HepG2 (cell line): ENCODE measurements around the gene UBC. TPM values are rescaled to one million over a fixed set of nuclear protein-coding genes. Genes with fewer than 3 reads are reported as not detected.

Source experiments
- BORCS8-MEF2B ChIP-seq: sonication (generic); formaldehyde crosslinking; IDR thresholded peaks from 2 replicates; pipeline ENCODE4 v1.8.0; 2022; ENCODE audit warnings: mild to moderate bottlenecking, missing genetic modification reagents
- ERF ChIP-seq: IDR thresholded peaks from 2 replicates; pipeline ENCODE4 v1.6.1; 2018; ENCODE audit warnings: missing biosample characterization, missing genetic modification reagents
- IRF1 ChIP-seq: sonication (generic); formaldehyde crosslinking; IDR thresholded peaks from 2 replicates; pipeline ENCODE4 v1.4.0; 2020; ENCODE audit warnings: low read depth, mild to moderate bottlenecking, missing genetic modification reagents
- KAT2B ChIP-seq: fragments of 150-350 bp; IDR thresholded peaks from 2 replicates; pipeline ENCODE4 v1.6.1; 2014; ENCODE audit warnings: low read depth, low read length, borderline replicate concordance
- KMT2B ChIP-seq: IDR thresholded peaks from 2 replicates; pipeline ENCODE4 v1.6.1; 2016; ENCODE audit warnings: missing genetic modification reagents, missing compliant biosample characterization
- MAZ ChIP-seq, 2 experiments: sonication (generic) in 1 of 2; formaldehyde crosslinking in 1 of 2; IDR thresholded peaks; 2 replicates each; pipeline versions ENCODE4 v1.5.0 to v1.6.1; 2012 to 2020; ENCODE audit warnings: low read depth in 2 of 2, mild to moderate bottlenecking in 2 of 2, borderline replicate concordance in 1 of 2, improper control_type of control experiment in 1 of 2, low read length in 1 of 2, missing genetic modification reagents in 1 of 2, moderate library complexity in 1 of 2
- NR2C2 ChIP-seq: sonication (generic); formaldehyde crosslinking; IDR thresholded peaks from 2 replicates; pipeline ENCODE4 v1.4.0; 2020; ENCODE audit warnings: missing genetic modification reagents, mild to moderate bottlenecking, moderate library complexity, borderline replicate concordance
- PITX1 ChIP-seq: sonication (generic); formaldehyde crosslinking; IDR thresholded peaks from 2 replicates; pipeline ENCODE4 v1.5.1; 2020; ENCODE audit warnings: mild to moderate bottlenecking, missing genetic modification reagents
- POLR2AphosphoS5 ChIP-seq: IDR thresholded peaks from 2 replicates; pipeline ENCODE4 v1.6.1; 2012; ENCODE audit warnings: low read depth, low read length
- SMARCC2 ChIP-seq: fragments of 450-650 bp; IDR thresholded peaks from 2 replicates; pipeline ENCODE4 v1.6.1; 2017; ENCODE audit warnings: antibody characterized with exemption, mild to moderate bottlenecking
- ZBTB7B ChIP-seq: sonication (generic); formaldehyde crosslinking; IDR thresholded peaks from 2 replicates; pipeline ENCODE4 v1.4.0; 2020; ENCODE audit warnings: missing genetic modification reagents
- ZNF138 ChIP-seq: sonication (generic); formaldehyde crosslinking; IDR thresholded peaks from 2 replicates; pipeline ENCODE4 v1.5.0; 2020; ENCODE audit warnings: mild to moderate bottlenecking, low read depth, missing genetic modification reagents
- ZNF230 ChIP-seq: sonication (generic); formaldehyde crosslinking; IDR thresholded peaks from 2 replicates; pipeline ENCODE4 v1.4.0; 2020; ENCODE audit warnings: mild to moderate bottlenecking, missing genetic modification reagents
- ZNF317 ChIP-seq: sonication (generic); formaldehyde crosslinking; IDR thresholded peaks from 2 replicates; pipeline ENCODE4 v1.5.0; 2020; ENCODE audit warnings: mild to moderate bottlenecking, missing genetic modification reagents
- ZNF446 ChIP-seq: sonication (generic); formaldehyde crosslinking; IDR thresholded peaks from 2 replicates; pipeline ENCODE4 v1.5.0; 2020; ENCODE audit warnings: mild to moderate bottlenecking, missing genetic modification reagents
- ZNF646 ChIP-seq: sonication (generic); formaldehyde crosslinking; IDR thresholded peaks from 2 replicates; pipeline ENCODE4 v1.9.0; 2021; ENCODE audit warnings: mild to moderate bottlenecking, missing genetic modification reagents
- ZNF775 ChIP-seq: sonication (generic); formaldehyde crosslinking; IDR thresholded peaks from 2 replicates; pipeline ENCODE4 v1.4.0; 2020; ENCODE audit warnings: missing genetic modification reagents, mild to moderate bottlenecking, moderate library complexity, borderline replicate concordance
- ZSCAN21 ChIP-seq: sonication (generic); formaldehyde crosslinking; IDR thresholded peaks from 2 replicates; pipeline ENCODE4 v1.8.0; 2022; ENCODE audit warnings: mild to moderate bottlenecking, missing genetic modification reagents, moderate library complexity, borderline replicate concordance
- ZSCAN5A ChIP-seq: sonication (generic); formaldehyde crosslinking; IDR thresholded peaks from 2 replicates; pipeline ENCODE4 v1.8.0; 2022; ENCODE audit warnings: mild to moderate bottlenecking, missing genetic modification reagents, borderline replicate concordance
- polyA plus RNA-seq, 8 experiments: library from polyadenylated mRNA; depleted of rRNA in 3 of 8; stranded (reverse) in 7 of 8; unstranded in 1 of 8; fragments of >200 nt; fragmentation: Illumina TruSeq in 4 of 8; extraction: Trizol in 4 of 8; gene quantifications; 2 replicates each; pipeline versions ENCODE4 v1.2.1 to v1.2.3, GENCODE V29; 2011 to 2016; ENCODE audit warnings: low read depth in 4 of 8, missing spikeins in 1 of 8, mixed read lengths in 1 of 8; ENCODE audit not compliant: insufficient read depth in 1 of 8
- total RNA-seq, 5 experiments: library from RNA; depleted of rRNA; stranded (reverse); fragments of >200 nt; fragmentation: Illumina TruSeq; extraction: Trizol; gene quantifications; 2 replicates each; pipeline ENCODE4 v1.2.3, GENCODE V29; 2016; ENCODE audit warnings: low read depth in 1 of 5

Gene UBC
- total and polyA plus RNA-seq, 2 of the 13 experiments (the other 11 are each of a cell fraction or from before 2014, with no cell fraction given), result 805 to 1,432 TPM

GRCh38 chr12:124921200-124922031 lies 7.0 kb upstream of the UBC start (continued):
- TF ChIP-seq ZNF446 (CRISPR knock-in tag) (0 out of 2 replicates have a peak, but pooled peaks have one; percentile 47), NR2C2 (0 out of 2 replicates have a peak, but pooled peaks have one; percentile 26), MAZ (IDR thresholded peaks at IDR 0.05; ENCODE audit: borderline replicate concordance, low read depth, low read length) (peak; percentile 52; the same call in 1 of the 2 replicates), MAZ (CRISPR knock-in tag; IDR thresholded peaks at IDR 0.05; ENCODE audit: low read depth) (no peak; the same call in 1 of the 2 replicates), IRF1 (CRISPR knock-in tag) (0 out of 2 replicates have a peak, but pooled peaks have one; percentile 38), ZBTB7B (CRISPR knock-in tag) (peak; percentile 49; the same call in 1 of the 2 replicates), ZNF138 (CRISPR knock-in tag) (no peak), ZNF775 (no peak), PITX1 (CRISPR knock-in tag) (0 out of 2 replicates have a peak, but pooled peaks have one; percentile 38), POLR2AphosphoS5 (peak; percentile 45; the same call in 1 of the 2 replicates), ZNF646 (CRISPR knock-in tag) (peak; percentile 52; the same call in 1 of the 2 replicates), KMT2B (CRISPR knock-in tag) (peak; percentile 17; the same call in 1 of the 2 replicates), ZNF230 (0 out of 2 replicates have a peak, but pooled peaks have one; percentile 68), BORCS8-MEF2B (CRISPR knock-in tag) (no peak), KAT2B (no peak), ZNF317 (peak; percentile 52; the same call in 1 of the 2 replicates), ZSCAN21 (CRISPR knock-in tag) (peak; percentile 22), SMARCC2 (no peak), ZSCAN5A (CRISPR knock-in tag) (no peak), ERF (CRISPR knock-in tag) (0 out of 2 replicates have a peak, but pooled peaks have one; percentile 31)
